ENCODE measurements around the gene SDF2. TPM values are rescaled to one million over a fixed set of nuclear protein-coding genes. Genes with fewer than 3 reads are reported as not detected.

Gene SDF2
- total and polyA plus RNA-seq, 9 of the 15 experiments (the other 6 are each of a cell fraction or from before 2014, with no cell fraction given) = 41.2 to 132 (median 65.6) TPM

DNA sequence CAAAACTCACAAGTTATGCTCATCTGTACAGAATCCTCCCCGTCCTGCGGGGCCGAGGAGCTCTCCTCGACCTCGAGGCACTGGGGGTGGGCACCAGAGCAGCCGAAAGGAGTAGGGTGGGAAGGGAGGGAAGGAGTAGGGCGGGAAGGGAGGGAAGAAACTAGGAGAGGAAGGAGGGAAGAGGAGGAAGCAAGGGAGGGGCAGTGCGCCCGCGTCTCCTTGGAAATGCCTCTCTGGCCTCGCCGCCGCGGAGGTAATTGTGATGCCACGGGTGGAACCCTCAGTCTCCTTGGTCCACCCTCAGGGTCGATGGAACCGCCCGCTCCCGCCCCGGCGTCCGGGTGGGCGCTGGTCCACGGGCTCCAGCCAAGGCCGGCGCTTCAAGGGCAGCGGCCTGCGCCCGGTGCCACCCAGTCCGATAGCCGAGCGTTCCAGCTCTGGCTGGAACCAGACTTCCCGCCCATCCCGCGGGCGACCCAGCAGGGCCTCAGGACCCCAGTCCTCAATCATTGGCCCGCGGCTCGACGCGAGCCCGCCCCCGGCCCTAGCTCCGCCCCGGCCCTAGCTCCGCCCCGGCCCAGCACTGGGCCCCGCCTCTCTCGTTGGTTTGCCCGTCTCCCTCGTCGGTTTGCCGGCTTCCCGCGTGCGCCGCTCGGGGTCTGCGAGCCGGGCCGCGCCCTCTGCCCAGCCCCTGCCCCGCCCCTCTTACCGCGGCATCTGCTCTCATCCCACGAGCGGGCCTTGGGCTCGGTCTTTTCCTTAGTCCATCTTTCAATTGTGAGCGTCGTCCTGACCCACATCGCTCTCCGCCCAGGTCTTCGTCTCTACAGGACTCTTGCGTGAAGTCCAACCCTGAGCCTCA, 49.4 kb upstream of the SDF2 start (continued):
- TF ChIP-seq, protein P1, sequence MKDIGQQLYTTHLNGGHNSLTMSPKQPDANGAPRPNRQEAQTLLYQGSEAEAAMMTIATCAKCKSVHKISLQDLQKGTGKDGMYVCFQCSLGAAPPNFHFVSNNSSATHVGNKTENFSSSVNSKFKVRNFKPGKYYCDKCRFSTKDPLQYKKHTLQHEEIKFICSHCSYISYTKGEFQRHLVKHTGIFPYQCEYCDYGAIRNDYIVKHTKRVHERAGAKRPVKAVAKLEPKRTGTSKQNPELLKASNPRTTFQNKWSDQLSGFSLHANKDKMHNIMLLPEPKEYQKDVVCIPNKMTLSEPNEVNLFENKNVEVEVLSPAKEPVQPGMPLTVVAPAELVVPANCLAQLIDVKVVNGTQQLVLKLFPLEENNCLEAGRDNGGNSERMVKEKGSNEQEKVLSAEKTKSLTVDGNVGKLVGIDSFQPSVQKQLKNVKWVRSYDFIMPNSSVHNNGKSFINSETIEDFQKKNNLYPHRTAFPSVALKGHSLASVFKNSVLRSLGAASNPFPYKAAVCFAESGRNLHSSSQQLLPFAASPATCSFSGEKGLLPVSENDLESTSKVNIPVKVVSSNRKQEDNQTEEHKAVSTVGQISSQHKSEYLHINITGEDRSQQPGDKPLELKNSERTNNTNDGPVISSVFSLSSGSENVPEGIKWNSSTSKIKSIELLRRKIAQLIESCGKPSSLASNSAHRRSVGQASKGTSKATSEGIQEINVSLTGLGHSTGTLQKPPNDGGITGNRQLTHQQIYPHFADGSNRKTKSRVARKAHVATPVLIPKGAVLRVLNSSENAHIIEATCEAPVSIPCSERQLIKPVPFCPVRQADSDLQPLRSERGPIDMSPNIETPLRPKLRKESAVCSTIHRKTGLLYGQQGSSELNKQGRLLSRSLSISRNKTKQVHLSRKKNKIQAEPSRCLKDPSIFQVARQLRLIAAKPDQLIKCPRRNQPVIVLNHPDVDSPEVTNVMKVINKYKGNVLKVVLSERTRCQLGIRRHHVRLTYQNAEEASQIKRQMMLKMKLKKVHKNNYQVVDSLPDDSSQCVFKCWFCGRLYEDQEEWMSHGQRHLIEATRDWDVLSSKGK (CRISPR knock-in tag; IDR thresholded peaks at IDR 0.05) = no peak
- TF ChIP-seq, protein P2, sequence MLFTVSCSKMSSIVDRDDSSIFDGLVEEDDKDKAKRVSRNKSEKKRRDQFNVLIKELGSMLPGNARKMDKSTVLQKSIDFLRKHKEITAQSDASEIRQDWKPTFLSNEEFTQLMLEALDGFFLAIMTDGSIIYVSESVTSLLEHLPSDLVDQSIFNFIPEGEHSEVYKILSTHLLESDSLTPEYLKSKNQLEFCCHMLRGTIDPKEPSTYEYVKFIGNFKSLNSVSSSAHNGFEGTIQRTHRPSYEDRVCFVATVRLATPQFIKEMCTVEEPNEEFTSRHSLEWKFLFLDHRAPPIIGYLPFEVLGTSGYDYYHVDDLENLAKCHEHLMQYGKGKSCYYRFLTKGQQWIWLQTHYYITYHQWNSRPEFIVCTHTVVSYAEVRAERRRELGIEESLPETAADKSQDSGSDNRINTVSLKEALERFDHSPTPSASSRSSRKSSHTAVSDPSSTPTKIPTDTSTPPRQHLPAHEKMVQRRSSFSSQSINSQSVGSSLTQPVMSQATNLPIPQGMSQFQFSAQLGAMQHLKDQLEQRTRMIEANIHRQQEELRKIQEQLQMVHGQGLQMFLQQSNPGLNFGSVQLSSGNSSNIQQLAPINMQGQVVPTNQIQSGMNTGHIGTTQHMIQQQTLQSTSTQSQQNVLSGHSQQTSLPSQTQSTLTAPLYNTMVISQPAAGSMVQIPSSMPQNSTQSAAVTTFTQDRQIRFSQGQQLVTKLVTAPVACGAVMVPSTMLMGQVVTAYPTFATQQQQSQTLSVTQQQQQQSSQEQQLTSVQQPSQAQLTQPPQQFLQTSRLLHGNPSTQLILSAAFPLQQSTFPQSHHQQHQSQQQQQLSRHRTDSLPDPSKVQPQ (CRISPR knock-in tag; IDR thresholded peaks at IDR 0.05; ENCODE audit: borderline replicate concordance) = no peak
- TF ChIP-seq IRF2 (CRISPR knock-in tag; IDR thresholded peaks at IDR 0.05) = no peak
- TF ChIP-seq FOXJ3 (CRISPR knock-in tag; IDR thresholded peaks at IDR 0.05) = no peak
- TF ChIP-seq, protein P3, sequence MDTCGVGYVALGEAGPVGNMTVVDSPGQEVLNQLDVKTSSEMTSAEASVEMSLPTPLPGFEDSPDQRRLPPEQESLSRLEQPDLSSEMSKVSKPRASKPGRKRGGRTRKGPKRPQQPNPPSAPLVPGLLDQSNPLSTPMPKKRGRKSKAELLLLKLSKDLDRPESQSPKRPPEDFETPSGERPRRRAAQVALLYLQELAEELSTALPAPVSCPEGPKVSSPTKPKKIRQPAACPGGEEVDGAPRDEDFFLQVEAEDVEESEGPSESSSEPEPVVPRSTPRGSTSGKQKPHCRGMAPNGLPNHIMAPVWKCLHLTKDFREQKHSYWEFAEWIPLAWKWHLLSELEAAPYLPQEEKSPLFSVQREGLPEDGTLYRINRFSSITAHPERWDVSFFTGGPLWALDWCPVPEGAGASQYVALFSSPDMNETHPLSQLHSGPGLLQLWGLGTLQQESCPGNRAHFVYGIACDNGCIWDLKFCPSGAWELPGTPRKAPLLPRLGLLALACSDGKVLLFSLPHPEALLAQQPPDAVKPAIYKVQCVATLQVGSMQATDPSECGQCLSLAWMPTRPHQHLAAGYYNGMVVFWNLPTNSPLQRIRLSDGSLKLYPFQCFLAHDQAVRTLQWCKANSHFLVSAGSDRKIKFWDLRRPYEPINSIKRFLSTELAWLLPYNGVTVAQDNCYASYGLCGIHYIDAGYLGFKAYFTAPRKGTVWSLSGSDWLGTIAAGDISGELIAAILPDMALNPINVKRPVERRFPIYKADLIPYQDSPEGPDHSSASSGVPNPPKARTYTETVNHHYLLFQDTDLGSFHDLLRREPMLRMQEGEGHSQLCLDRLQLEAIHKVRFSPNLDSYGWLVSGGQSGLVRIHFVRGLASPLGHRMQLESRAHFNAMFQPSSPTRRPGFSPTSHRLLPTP (IDR thresholded peaks at IDR 0.05; ENCODE audit: borderline replicate concordance, extremely low read depth, insufficient read length) = no peak
- TF ChIP-seq ZNF12 (CRISPR knock-in tag; IDR thresholded peaks at IDR 0.05) = peak; percentile 80
- TF ChIP-seq BHLHE40 (IDR thresholded peaks at IDR 0.05; ENCODE audit: low read length) = peak; percentile 49; the same call in 1 of the 2 replicates
- TF ChIP-seq TAF15 (IDR thresholded peaks at IDR 0.05; ENCODE audit: low read depth, low read length) = no peak
- TF ChIP-seq, protein P4, sequence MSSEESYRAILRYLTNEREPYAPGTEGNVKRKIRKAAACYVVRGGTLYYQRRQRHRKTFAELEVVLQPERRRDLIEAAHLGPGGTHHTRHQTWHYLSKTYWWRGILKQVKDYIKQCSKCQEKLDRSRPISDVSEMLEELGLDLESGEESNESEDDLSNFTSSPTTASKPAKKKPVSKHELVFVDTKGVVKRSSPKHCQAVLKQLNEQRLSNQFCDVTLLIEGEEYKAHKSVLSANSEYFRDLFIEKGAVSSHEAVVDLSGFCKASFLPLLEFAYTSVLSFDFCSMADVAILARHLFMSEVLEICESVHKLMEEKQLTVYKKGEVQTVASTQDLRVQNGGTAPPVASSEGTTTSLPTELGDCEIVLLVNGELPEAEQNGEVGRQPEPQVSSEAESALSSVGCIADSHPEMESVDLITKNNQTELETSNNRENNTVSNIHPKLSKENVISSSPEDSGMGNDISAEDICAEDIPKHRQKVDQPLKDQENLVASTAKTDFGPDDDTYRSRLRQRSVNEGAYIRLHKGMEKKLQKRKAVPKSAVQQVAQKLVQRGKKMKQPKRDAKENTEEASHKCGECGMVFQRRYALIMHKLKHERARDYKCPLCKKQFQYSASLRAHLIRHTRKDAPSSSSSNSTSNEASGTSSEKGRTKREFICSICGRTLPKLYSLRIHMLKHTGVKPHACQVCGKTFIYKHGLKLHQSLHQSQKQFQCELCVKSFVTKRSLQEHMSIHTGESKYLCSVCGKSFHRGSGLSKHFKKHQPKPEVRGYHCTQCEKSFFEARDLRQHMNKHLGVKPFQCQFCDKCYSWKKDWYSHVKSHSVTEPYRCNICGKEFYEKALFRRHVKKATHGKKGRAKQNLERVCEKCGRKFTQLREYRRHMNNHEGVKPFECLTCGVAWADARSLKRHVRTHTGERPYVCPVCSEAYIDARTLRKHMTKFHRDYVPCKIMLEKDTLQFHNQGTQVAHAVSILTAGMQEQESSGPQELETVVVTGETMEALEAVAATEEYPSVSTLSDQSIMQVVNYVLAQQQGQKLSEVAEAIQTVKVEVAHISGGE (CRISPR knock-in tag; IDR thresholded peaks at IDR 0.05) = no peak
- TF ChIP-seq NFE2 (IDR thresholded peaks at IDR 0.05; ENCODE audit: low read depth) = no peak
- peak; percentile 87 to 89 for TF ChIP-seq NRF1 (conservative IDR thresholded peaks at IDR 0.05 in 1 of 2, IDR thresholded peaks at IDR 0.05 in 1 of 2)
- TF ChIP-seq POLR3G (IDR thresholded peaks at IDR 0.05; ENCODE audit: extremely low read depth, insufficient read length, insufficient replicate concordance) = no peak
- TF ChIP-seq HEY1 (CRISPR knock-in tag; IDR thresholded peaks at IDR 0.05; ENCODE audit: borderline replicate concordance) = no peak
